ENCODE data around the gene NFATC1. TPM values are rescaled to one million over a fixed set of nuclear protein-coding genes. Genes with fewer than 3 reads are reported as not detected.

The NFATC1 gene
- total RNA-seq, 1 donor from 2014 or later: 18.5 TPM

GRCh38 chr18:79458917-79459803 is 63.4 kb downstream of the NFATC1 start:
- intact Hi-C loops (cut with DNase I): loop anchor here (2.0 to 5.0 kb wide), 3 partner anchors 48 to 68 kb away; no protein-coding TSS in a partner anchor
- ATAC-seq: no peak
- DNase-seq (ENCODE audit: missing footprints): no peak

- intact Hi-C loops (cut with DNase I): loop anchor here (2.0 to 5.0 kb wide), 3 partner anchors 47 to 67 kb away; no protein-coding TSS in a partner anchor
- ATAC-seq: no peak
- DNase-seq (ENCODE audit: missing footprints): no peak
Measured at GRCh38 chr18:79459946-79460480, 64.3 kb downstream of the NFATC1 start.

GRCh38 chr18:79460481-79461300 is 65.0 kb downstream of the NFATC1 start:
- intact Hi-C loops (cut with DNase I): no loop called here
- ATAC-seq (no peak), DNase-seq (ENCODE audit: missing footprints) (no peak)

- DNase-seq (ENCODE audit: missing footprints) (no peak), ATAC-seq (no peak)
- intact Hi-C loops (cut with DNase I): no loop called here
Measured at GRCh38 chr18:79461627-79462026, 65.9 kb downstream of the NFATC1 start.

- DNase-seq (ENCODE audit: missing footprints) (no peak), ATAC-seq (no peak)
- intact Hi-C loops (cut with DNase I): no loop called here
Measured at GRCh38 chr18:79463424-79463960, 67.8 kb downstream of the NFATC1 start.

GRCh38 chr18:79465392-79465991 is 69.8 kb downstream of the NFATC1 start:
- DNase-seq (ENCODE audit: missing footprints): no peak
- intact Hi-C loops (cut with DNase I): no loop called here
- no peak for ATAC-seq

- ATAC-seq (no peak), DNase-seq (ENCODE audit: missing footprints) (no peak)
- intact Hi-C loops (cut with DNase I): no loop called here
Measured at GRCh38 chr18:79466591-79466990, 70.9 kb downstream of the NFATC1 start.

GRCh38 chr18:79467126-79467525 is 71.4 kb downstream of the NFATC1 start:
- intact Hi-C loops (cut with DNase I): no loop called here
- ATAC-seq (no peak), DNase-seq (ENCODE audit: missing footprints) (no peak)

- DNase-seq (ENCODE audit: missing footprints): no peak
- intact Hi-C loops (cut with DNase I): no loop called here
- ATAC-seq: no peak
Measured at GRCh38 chr18:79468119-79468789, 72.5 kb downstream of the NFATC1 start.

- no peak for DNase-seq (ENCODE audit: missing footprints)
- no peak for ATAC-seq
- intact Hi-C loops (cut with DNase I): no loop called here
Measured at GRCh38 chr18:79469309-79469708, 73.6 kb downstream of the NFATC1 start.

GRCh38 chr18:79469751-79470505 is 74.2 kb downstream of the NFATC1 start:
- DNase-seq (ENCODE audit: missing footprints) (no peak), ATAC-seq (no peak)
- intact Hi-C loops (cut with DNase I): no loop called here

- ATAC-seq (no peak), DNase-seq (ENCODE audit: missing footprints) (no peak)
- intact Hi-C loops (cut with DNase I): no loop called here
Measured at GRCh38 chr18:79470547-79470946, 74.8 kb downstream of the NFATC1 start.

- ATAC-seq: no peak
- DNase-seq (ENCODE audit: missing footprints): no peak
- intact Hi-C loops (cut with DNase I): no loop called here
Measured at GRCh38 chr18:79471046-79471445, 75.3 kb downstream of the NFATC1 start.

GRCh38 chr18:79471597-79471996 is 75.9 kb downstream of the NFATC1 start:
- ATAC-seq: no peak
- intact Hi-C loops (cut with DNase I): no loop called here
- DNase-seq (ENCODE audit: missing footprints): no peak

- ATAC-seq (no peak), DNase-seq (ENCODE audit: missing footprints) (no peak)
- intact Hi-C loops (cut with DNase I): no loop called here
Measured at GRCh38 chr18:79472176-79472575, 76.4 kb downstream of the NFATC1 start.

- ATAC-seq (no peak), DNase-seq (ENCODE audit: missing footprints) (no peak)
- intact Hi-C loops (cut with DNase I): no loop called here
Measured at GRCh38 chr18:79472946-79473345, 77.2 kb downstream of the NFATC1 start.

- intact Hi-C loops (cut with DNase I): no loop called here
- ATAC-seq (no peak), DNase-seq (ENCODE audit: missing footprints) (peak; percentile 51)
Measured at GRCh38 chr18:79476031-79476917, 80.5 kb downstream of the NFATC1 start.
